BE2C (cell line): Measurements from ENCODE around the gene SH2D5. TPM values are rescaled to one million over a fixed set of nuclear protein-coding genes. Genes with fewer than 3 reads are reported as not detected.

Experiments used
- DNase-seq: peaks from one replicate; pipeline ENCODE4 v3.0.0-alpha.2; 2020
- H3K27me3 ChIP-seq: fragments of 250-450 bp; sonication (Bioruptor Pico); 2 replicates; pipeline ENCODE4 v1.5.1; 2020; ENCODE audit warnings: mild to moderate bottlenecking
- H3K36me3 ChIP-seq: fragments of 250-450 bp; sonication (Bioruptor Pico); 2 replicates; pipeline ENCODE4 v1.5.1; 2020; ENCODE audit warnings: mild to moderate bottlenecking
- H3K4me1 ChIP-seq: fragments of 250-450 bp; sonication (Bioruptor Pico); 2 replicates; pipeline ENCODE4 v1.5.1; 2020
- H3K4me3 ChIP-seq: 2 replicates; pipeline ENCODE4 v1.5.1; 2011; ENCODE audit warnings: low read depth, low read length
- H3K9me3 ChIP-seq: fragments of 250-450 bp; sonication (Bioruptor Pico); 2 replicates; pipeline ENCODE4 v1.5.1; 2020
- CTCF ChIP-seq: IDR thresholded peaks from 2 replicates; pipeline ENCODE4 v1.5.1; 2012; ENCODE audit warnings: mild to moderate bottlenecking, low read depth, low read length
- polyA plus RNA-seq: library from polyadenylated mRNA; unstranded; fragments of >200 nt; gene quantifications from one replicate; pipeline ENCODE4 v1.2.1, GENCODE V29; 2012; ENCODE audit warnings: low read depth, missing spikeins; ENCODE audit not compliant: insufficient read length, insufficient read depth

SH2D5 gene
- polyA plus RNA-seq = 0.54 TPM

- no peaks in the 10 kb centered on the region; the same call in 1 of the 2 replicates for H3K4me1 ChIP-seq
- DNase-seq = peak; percentile 59
- TF ChIP-seq CTCF = peak; percentile 25
- no peaks in the 10 kb centered on the region for H3K36me3 ChIP-seq
- H3K9me3 ChIP-seq = no peaks in the 10 kb centered on the region
- no peaks in the 10 kb centered on the region for H3K27me3 ChIP-seq
- H3K4me3 ChIP-seq = peak within 1 kb of the TSS; percentile 61
These were observed at the start of gene SH2D5 for GRCh38 chr1:20732588-20733359. Gene SH2D5, minus strand, starts transcription at chr1:20732703. Its CDS starts 4,659 bp downstream, at chr1:20728044.

- Histone ChIP-seq H3K36me3 (peaks cover 30% of the 10 kb centered on the region), H3K4me1 (no peaks in the 10 kb centered on the region), H3K4me3 (no peak overlapping the region), H3K27me3 (no peaks in the 10 kb centered on the region), H3K9me3 (no peaks in the 10 kb centered on the region)
- DNase-seq = no peak
- TF ChIP-seq CTCF = no peak
These were observed 43.2 kb upstream of the SH2D5 start for GRCh38 chr1:20775700-20776099.

GRCh38 chr1:20771780-20772179 is 39.3 kb upstream of the SH2D5 start:
- peaks cover 45% of the 10 kb centered on the region for H3K36me3 ChIP-seq
- DNase-seq = no peak
- no peaks in the 10 kb centered on the region for H3K4me1 ChIP-seq
- H3K4me3 ChIP-seq = no peak overlapping the region
- no peak for TF ChIP-seq CTCF
- no peaks in the 10 kb centered on the region for H3K9me3 ChIP-seq
- no peaks in the 10 kb centered on the region for H3K27me3 ChIP-seq

- no peaks in the 10 kb centered on the region for H3K27me3 ChIP-seq
- H3K9me3 ChIP-seq = no peaks in the 10 kb centered on the region
- TF ChIP-seq CTCF = no peak
- H3K4me3 ChIP-seq = no peak overlapping the region
- H3K36me3 ChIP-seq = peaks cover 49% of the 10 kb centered on the region
- no peaks in the 10 kb centered on the region for H3K4me1 ChIP-seq
- no peak for DNase-seq
These were observed 38.0 kb upstream of the SH2D5 start for GRCh38 chr1:20770314-20771087.

- Histone ChIP-seq H3K4me1 (no peaks in the 10 kb centered on the region), H3K36me3 (peaks cover 44% of the 10 kb centered on the region), H3K9me3 (no peaks in the 10 kb centered on the region), H3K4me3 (no peak overlapping the region), H3K27me3 (no peaks in the 10 kb centered on the region)
- no peak for DNase-seq
- TF ChIP-seq CTCF = no peak
These were observed 34.8 kb upstream of the SH2D5 start for GRCh38 chr1:20767271-20767670.

GRCh38 chr1:20763417-20763816 is 30.9 kb upstream of the SH2D5 start:
- H3K9me3 ChIP-seq = no peaks in the 10 kb centered on the region
- H3K27me3 ChIP-seq = no peaks in the 10 kb centered on the region
- TF ChIP-seq CTCF = no peak
- peaks cover 46% of the 10 kb centered on the region for H3K36me3 ChIP-seq
- no peak for DNase-seq
- H3K4me3 ChIP-seq = no peak overlapping the region
- no peaks in the 10 kb centered on the region for H3K4me1 ChIP-seq
